DLD1 (cell line): Measurements from ENCODE around the gene USP25.

Experiments used
- in situ Hi-C: cut with HindIII; loops from 2 replicates; pipeline ENCODE4 v1.10.0; 2017; ENCODE audit warnings: low sequenced_read_pairs

Gene USP25

GRCh38 chr21:15804247-15805005 is 74.6 kb downstream of the USP25 start:
- in situ Hi-C loops = no loop called here

GRCh38 chr21:15809065-15809464 is 79.3 kb downstream of the USP25 start:
- in situ Hi-C loops = no loop called here

- in situ Hi-C loops = no loop called here
These were observed 80.0 kb downstream of the USP25 start for GRCh38 chr21:15809818-15810217.

GRCh38 chr21:15815285-15815684 is 85.5 kb downstream of the USP25 start:
- in situ Hi-C loops = no loop called here

- in situ Hi-C loops = no loop called here
These were observed 90.5 kb downstream of the USP25 start for GRCh38 chr21:15820327-15820726.

- in situ Hi-C loops = no loop called here
These were observed 91.1 kb downstream of the USP25 start for GRCh38 chr21:15820852-15821379.

- in situ Hi-C loops = no loop called here
These were observed 93.8 kb downstream of the USP25 start for GRCh38 chr21:15823486-15824150.

- in situ Hi-C loops = no loop called here
These were observed 95.9 kb downstream of the USP25 start for GRCh38 chr21:15825700-15826099.

- in situ Hi-C loops = no loop called here
These were observed 96.5 kb downstream of the USP25 start for GRCh38 chr21:15826147-15826780.

GRCh38 chr21:15826908-15827601 is 97.3 kb downstream of the USP25 start:
- in situ Hi-C loops = no loop called here

GRCh38 chr21:15831497-15831896 is 101.7 kb downstream of the USP25 start:
- in situ Hi-C loops = no loop called here

- in situ Hi-C loops = no loop called here
These were observed 107.9 kb downstream of the USP25 start for GRCh38 chr21:15837645-15838044.

GRCh38 chr21:15839026-15839425 is 109.2 kb downstream of the USP25 start:
- in situ Hi-C loops = no loop called here

GRCh38 chr21:15839601-15840000 is 109.8 kb downstream of the USP25 start:
- in situ Hi-C loops = no loop called here

- in situ Hi-C loops = no loop called here
These were observed 110.6 kb downstream of the USP25 start for GRCh38 chr21:15840406-15840805.

GRCh38 chr21:15841856-15842564 is 112.2 kb downstream of the USP25 start:
- in situ Hi-C loops = no loop called here

- in situ Hi-C loops = no loop called here
These were observed 112.7 kb downstream of the USP25 start for GRCh38 chr21:15842565-15842880.

- in situ Hi-C loops = no loop called here
These were observed 114.0 kb downstream of the USP25 start for GRCh38 chr21:15843766-15844165.

- in situ Hi-C loops = no loop called here
These were observed 119.1 kb downstream of the USP25 start for GRCh38 chr21:15848634-15849560.

- in situ Hi-C loops = no loop called here
These were observed 120.1 kb downstream of the USP25 start for GRCh38 chr21:15849927-15850326.
